Measurements from ENCODE around the gene PTPRD.

The PTPRD gene

DNA sequence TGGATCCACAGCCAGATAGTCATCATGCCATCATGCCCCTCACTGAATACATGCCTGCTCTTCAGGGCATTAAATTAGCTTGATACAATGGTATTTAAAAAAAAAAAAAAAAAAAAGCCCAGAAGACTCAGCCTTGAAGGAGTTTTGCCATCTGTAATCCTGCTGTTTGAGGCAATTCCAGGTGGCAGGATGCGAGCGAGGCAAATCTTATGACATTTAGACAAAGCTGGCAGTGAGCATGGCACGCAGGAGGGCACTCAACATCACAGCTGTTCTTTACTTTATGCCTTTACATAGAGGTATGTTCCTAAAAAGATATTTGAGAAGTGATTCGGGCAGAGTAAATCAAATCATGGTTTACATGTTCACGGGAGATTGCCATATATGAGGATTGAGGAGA lies 2121.2 kb downstream of the PTPRD start:
- no peaks in the 10 kb centered on the region for H3K4me1 ChIP-seq (ENCODE audit: control insufficient read depth in 1 of 2, insufficient read depth in 2 of 2, low read length in 2 of 2)
- H3K27ac ChIP-seq (ENCODE audit: low read depth, low read length), result no peak overlapping the region
- no peak overlapping the region for H3K4me3 ChIP-seq (ENCODE audit: low read depth in 1 of 2, low read length in 2 of 2)
- no peaks in the 10 kb centered on the region for H3K27me3 ChIP-seq (ENCODE audit: control insufficient read depth in 1 of 2, insufficient read depth in 2 of 2, low read length in 2 of 2)
- no peaks in the 10 kb centered on the region for H3K9me3 ChIP-seq (ENCODE audit: control insufficient read depth in 1 of 2, low read length in 2 of 2)
- H3K9ac ChIP-seq (ENCODE audit: low read depth in 1 of 2, low read length in 2 of 2), result no peak overlapping the region
- no peaks in the 10 kb centered on the region for H3K36me3 ChIP-seq (ENCODE audit: control insufficient read depth in 1 of 2, insufficient read depth in 2 of 2, low read length in 2 of 2)

DNA sequence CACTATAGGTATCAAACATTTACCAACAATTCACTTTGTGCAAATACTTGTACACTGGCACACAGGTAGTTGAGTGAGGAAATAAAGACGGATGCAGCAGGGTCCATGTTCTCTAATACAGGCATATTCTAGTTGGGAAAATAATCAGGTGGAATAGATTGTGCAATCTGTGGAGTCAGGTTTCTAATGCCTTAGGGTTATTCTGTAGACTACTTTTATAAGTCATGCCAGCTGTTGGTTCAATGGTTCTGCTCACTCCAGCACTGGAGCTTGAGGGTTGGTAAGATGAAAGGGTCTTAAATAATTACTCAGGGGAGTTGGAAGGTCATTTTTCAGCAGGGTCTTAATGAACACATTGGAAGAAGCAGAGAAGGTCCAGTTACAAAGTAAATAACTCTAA lies 2123.0 kb downstream of the PTPRD start:
- Histone ChIP-seq H3K36me3 (ENCODE audit: control insufficient read depth in 1 of 2, insufficient read depth in 2 of 2, low read length in 2 of 2) (no peaks in the 10 kb centered on the region), H3K27me3 (ENCODE audit: control insufficient read depth in 1 of 2, insufficient read depth in 2 of 2, low read length in 2 of 2) (no peaks in the 10 kb centered on the region), H3K4me1 (ENCODE audit: control insufficient read depth in 1 of 2, insufficient read depth in 2 of 2, low read length in 2 of 2) (no peaks in the 10 kb centered on the region), H3K9me3 (ENCODE audit: control insufficient read depth in 1 of 2, low read length in 2 of 2) (no peaks in the 10 kb centered on the region), H3K9ac (ENCODE audit: low read depth in 1 of 2, low read length in 2 of 2) (no peak overlapping the region), H3K4me3 (ENCODE audit: low read depth in 1 of 2, low read length in 2 of 2) (no peak overlapping the region), H3K27ac (ENCODE audit: low read depth, low read length) (no peak overlapping the region)

DNA sequence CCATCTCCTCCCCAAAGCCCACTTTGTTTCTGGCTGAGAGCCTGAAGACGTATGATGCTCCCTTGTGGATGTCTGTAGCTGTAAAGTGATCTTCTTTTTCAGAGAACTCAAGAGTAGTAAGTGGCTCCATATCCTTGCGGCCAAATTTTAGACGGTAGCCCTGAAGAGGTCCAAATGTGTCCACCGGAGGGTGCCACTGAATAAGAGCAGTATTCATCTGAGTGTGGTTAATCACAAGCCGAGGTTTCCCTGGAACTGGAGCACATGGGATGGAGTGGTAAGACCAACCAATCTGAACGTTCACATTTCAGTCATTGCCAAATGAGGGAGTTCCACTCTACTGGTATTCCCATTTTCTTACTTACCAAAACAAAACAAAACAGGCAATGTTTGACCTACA lies 2126.7 kb downstream of the PTPRD start:
- Histone ChIP-seq H3K27me3 (ENCODE audit: control insufficient read depth in 1 of 2, insufficient read depth in 2 of 2, low read length in 2 of 2) (no peaks in the 10 kb centered on the region), H3K4me1 (ENCODE audit: control insufficient read depth in 1 of 2, insufficient read depth in 2 of 2, low read length in 2 of 2) (no peaks in the 10 kb centered on the region), H3K27ac (ENCODE audit: low read depth, low read length) (no peak overlapping the region), H3K36me3 (ENCODE audit: control insufficient read depth in 1 of 2, insufficient read depth in 2 of 2, low read length in 2 of 2) (no peaks in the 10 kb centered on the region), H3K9me3 (ENCODE audit: control insufficient read depth in 1 of 2, low read length in 2 of 2) (no peaks in the 10 kb centered on the region), H3K4me3 (ENCODE audit: low read depth in 1 of 2, low read length in 2 of 2) (no peak overlapping the region), H3K9ac (ENCODE audit: low read depth in 1 of 2, low read length in 2 of 2) (no peak overlapping the region)

DNA sequence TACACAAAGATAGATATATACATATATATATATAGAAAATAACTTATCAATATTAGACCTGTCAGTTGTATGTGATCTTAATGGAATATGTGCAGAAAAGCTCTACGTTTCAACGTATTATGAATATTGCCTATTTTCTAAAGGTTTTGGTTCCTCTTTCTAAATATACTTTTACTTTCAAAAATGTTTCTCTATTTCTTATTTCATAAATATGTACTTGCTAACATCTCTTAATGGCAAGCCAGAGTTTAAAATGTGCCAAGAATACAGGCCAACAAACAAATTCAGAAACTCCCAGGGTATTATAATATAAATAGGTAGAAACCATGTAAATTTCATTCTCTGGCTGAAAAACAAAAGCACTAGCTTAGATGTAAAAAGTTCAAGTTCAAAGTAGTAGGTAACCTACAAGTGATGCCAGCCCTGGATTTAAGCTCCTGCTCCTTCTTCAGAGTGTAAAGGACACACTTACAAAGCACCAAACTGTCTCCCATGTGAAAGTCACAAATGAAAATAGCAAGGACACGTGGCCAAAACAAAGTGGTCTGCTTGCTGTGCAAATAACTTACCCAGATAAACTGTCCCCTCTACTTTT lies 2128.1 kb downstream of the PTPRD start:
- Histone ChIP-seq H3K9me3 (ENCODE audit: control insufficient read depth in 1 of 2, low read length in 2 of 2) (no peaks in the 10 kb centered on the region), H3K27ac (ENCODE audit: low read depth, low read length) (no peak overlapping the region), H3K9ac (ENCODE audit: low read depth in 1 of 2, low read length in 2 of 2) (no peak overlapping the region), H3K27me3 (ENCODE audit: control insufficient read depth in 1 of 2, insufficient read depth in 2 of 2, low read length in 2 of 2) (no peaks in the 10 kb centered on the region), H3K36me3 (ENCODE audit: control insufficient read depth in 1 of 2, insufficient read depth in 2 of 2, low read length in 2 of 2) (no peaks in the 10 kb centered on the region), H3K4me3 (ENCODE audit: low read depth in 1 of 2, low read length in 2 of 2) (no peak overlapping the region), H3K4me1 (ENCODE audit: control insufficient read depth in 1 of 2, insufficient read depth in 2 of 2, low read length in 2 of 2) (no peaks in the 10 kb centered on the region)

DNA sequence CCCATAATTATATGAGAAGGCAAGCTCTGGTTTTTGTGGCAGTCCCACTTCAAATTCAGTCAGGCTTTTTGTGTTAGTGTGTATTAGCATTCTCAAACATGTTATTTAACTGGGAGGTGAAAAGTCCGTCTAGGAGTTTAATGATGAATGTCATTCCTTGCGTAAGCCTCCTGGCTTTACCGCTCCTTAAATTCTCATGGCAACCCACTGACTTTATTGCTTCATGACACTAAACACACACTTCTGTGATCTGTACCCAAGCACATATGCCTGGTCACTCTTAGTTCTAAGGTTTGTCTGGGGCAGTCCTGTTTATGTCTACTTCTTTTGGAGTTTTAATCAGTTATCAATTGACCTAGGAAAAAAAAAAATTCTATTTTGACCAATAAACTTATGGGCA lies 2135.4 kb downstream of the PTPRD start:
- Histone ChIP-seq H3K27me3 (ENCODE audit: control insufficient read depth in 1 of 2, insufficient read depth in 2 of 2, low read length in 2 of 2) (no peaks in the 10 kb centered on the region), H3K27ac (ENCODE audit: low read depth, low read length) (no peak overlapping the region), H3K36me3 (ENCODE audit: control insufficient read depth in 1 of 2, insufficient read depth in 2 of 2, low read length in 2 of 2) (no peaks in the 10 kb centered on the region), H3K4me3 (ENCODE audit: low read depth in 1 of 2, low read length in 2 of 2) (no peak overlapping the region), H3K4me1 (ENCODE audit: control insufficient read depth in 1 of 2, insufficient read depth in 2 of 2, low read length in 2 of 2) (no peaks in the 10 kb centered on the region), H3K9ac (ENCODE audit: low read depth in 1 of 2, low read length in 2 of 2) (no peak overlapping the region), H3K9me3 (ENCODE audit: control insufficient read depth in 1 of 2, low read length in 2 of 2) (no peaks in the 10 kb centered on the region)

DNA sequence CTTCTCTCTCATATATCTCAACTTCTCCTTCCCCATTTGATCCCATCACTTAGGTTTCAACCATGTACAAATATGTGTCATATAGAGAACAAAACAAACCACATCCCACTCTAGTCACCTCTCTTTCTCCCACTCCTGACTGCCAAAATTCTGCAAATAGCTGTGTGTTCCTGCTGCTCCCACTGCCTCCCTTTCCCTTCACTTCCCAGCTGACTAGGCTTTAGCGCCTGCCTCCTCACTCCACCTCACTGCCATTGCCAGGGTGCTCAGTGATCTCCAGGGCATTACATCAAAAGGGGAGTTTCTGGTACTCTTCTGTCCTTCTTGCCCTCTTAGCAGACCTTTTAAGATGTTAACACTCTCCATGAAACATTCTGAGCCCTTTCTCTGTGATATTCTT lies 2137.9 kb downstream of the PTPRD start:
- H3K4me1 ChIP-seq (ENCODE audit: control insufficient read depth in 1 of 2, insufficient read depth in 2 of 2, low read length in 2 of 2), result no peaks in the 10 kb centered on the region
- H3K9me3 ChIP-seq (ENCODE audit: control insufficient read depth in 1 of 2, low read length in 2 of 2), result no peaks in the 10 kb centered on the region
- H3K27me3 ChIP-seq (ENCODE audit: control insufficient read depth in 1 of 2, insufficient read depth in 2 of 2, low read length in 2 of 2), result no peaks in the 10 kb centered on the region
- no peak overlapping the region for H3K9ac ChIP-seq (ENCODE audit: low read depth in 1 of 2, low read length in 2 of 2)
- H3K27ac ChIP-seq (ENCODE audit: low read depth, low read length), result no peak overlapping the region
- H3K4me3 ChIP-seq (ENCODE audit: low read depth in 1 of 2, low read length in 2 of 2), result no peak overlapping the region
- no peaks in the 10 kb centered on the region for H3K36me3 ChIP-seq (ENCODE audit: control insufficient read depth in 1 of 2, insufficient read depth in 2 of 2, low read length in 2 of 2)

DNA sequence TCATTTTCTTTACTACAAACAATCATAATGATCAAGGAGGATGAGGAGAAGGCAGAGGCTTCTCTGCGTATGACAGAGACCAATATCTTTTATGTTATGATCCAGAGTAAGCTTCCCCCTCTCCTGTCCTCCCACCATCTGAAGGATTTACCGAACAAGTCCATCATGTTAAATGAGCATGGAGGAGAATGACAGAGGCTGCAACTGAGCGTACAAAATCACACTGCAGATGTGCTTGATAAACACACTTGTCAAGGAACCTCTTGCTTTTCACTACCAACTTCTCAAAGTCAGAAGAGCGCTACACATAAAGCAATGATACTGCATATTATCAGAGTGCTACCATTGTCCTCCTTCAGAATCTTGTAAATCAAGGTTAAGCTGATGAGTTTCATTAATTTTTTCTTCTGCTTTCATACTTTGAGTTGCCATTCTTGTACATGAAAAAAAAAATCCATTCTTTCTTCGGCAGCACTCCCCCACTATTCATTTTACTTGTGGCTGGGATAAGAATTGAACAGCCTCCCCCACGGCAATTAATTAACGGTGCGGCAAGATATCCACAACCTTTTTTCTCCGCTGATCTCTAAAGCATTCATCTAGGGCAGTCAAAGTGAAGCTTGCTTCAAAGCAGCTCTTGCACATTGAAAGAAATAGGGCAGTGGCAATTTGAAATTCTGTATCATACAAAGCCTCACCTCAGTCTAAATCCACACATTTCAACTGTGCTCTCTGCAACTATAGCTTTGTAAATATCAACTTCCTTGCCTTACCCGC lies 2139.4 kb downstream of the PTPRD start:
- Histone ChIP-seq H3K27me3 (ENCODE audit: control insufficient read depth in 1 of 2, insufficient read depth in 2 of 2, low read length in 2 of 2) (no peaks in the 10 kb centered on the region), H3K4me3 (ENCODE audit: low read depth in 1 of 2, low read length in 2 of 2) (no peak overlapping the region), H3K27ac (ENCODE audit: low read depth, low read length) (no peak overlapping the region)

DNA sequence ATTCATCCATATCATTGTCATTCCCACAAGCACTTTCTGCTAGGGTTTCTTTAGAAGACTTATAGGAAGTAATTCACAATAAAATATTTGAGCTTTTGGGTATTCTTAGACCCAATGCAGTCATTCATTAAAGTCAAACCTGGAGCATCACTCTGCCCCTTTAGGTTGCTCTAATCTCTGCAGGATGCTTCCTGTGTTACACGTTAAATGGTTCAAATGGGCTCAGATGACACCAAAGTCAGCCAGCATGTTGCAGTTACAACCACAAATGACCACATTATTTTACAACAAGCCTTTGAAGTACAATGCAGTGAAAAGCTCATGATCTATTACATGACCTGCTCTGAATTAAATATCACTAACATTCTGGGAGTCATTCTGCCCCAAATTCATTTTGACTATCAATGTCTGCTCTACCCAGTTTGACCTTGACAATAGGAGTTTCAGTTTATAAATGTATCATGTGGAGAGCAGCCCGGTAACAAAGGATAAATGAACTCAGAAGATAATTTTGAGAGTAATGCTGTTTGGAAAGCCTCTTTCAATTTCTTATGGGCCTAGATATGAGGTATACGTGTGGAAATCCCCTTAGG lies 2144.7 kb downstream of the PTPRD start:
- Histone ChIP-seq H3K36me3 (ENCODE audit: control insufficient read depth in 1 of 2, insufficient read depth in 2 of 2, low read length in 2 of 2) (no peaks in the 10 kb centered on the region), H3K9ac (ENCODE audit: low read depth in 1 of 2, low read length in 2 of 2) (no peak overlapping the region), H3K4me1 (ENCODE audit: control insufficient read depth in 1 of 2, insufficient read depth in 2 of 2, low read length in 2 of 2) (no peaks in the 10 kb centered on the region), H3K27me3 (ENCODE audit: control insufficient read depth in 1 of 2, insufficient read depth in 2 of 2, low read length in 2 of 2) (no peaks in the 10 kb centered on the region), H3K4me3 (ENCODE audit: low read depth in 1 of 2, low read length in 2 of 2) (no peak overlapping the region), H3K27ac (ENCODE audit: low read depth, low read length) (no peak overlapping the region), H3K9me3 (ENCODE audit: control insufficient read depth in 1 of 2, low read length in 2 of 2) (no peaks in the 10 kb centered on the region)

More for the DNA sequence above, 2139.4 kb downstream of the PTPRD start:
- no peaks in the 10 kb centered on the region for H3K9me3 ChIP-seq (ENCODE audit: control insufficient read depth in 1 of 2, low read length in 2 of 2)
- no peaks in the 10 kb centered on the region for H3K36me3 ChIP-seq (ENCODE audit: control insufficient read depth in 1 of 2, insufficient read depth in 2 of 2, low read length in 2 of 2)
- no peaks in the 10 kb centered on the region for H3K4me1 ChIP-seq (ENCODE audit: control insufficient read depth in 1 of 2, insufficient read depth in 2 of 2, low read length in 2 of 2)
- H3K9ac ChIP-seq (ENCODE audit: low read depth in 1 of 2, low read length in 2 of 2), result no peak overlapping the region

DNA sequence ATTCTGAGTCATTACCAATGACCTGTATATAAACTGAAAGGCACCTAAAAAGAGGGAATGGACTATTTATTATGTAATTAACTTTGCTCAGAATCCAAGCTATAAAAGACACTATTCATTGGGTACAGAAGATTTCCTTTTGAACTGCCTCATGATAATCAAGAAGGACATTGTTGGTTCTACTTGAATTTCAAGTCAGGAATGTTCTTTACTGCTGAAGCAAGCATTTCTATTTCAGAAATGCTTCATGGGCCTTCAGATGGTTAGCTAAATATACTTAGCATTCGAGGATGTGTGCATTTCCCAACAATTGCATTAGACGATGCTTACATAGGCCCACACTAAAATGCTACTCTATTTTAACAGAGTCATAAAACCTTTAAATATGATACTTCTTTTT lies 2155.0 kb downstream of the PTPRD start:
- Histone ChIP-seq H3K9me3 (ENCODE audit: control insufficient read depth in 1 of 2, low read length in 2 of 2) (no peaks in the 10 kb centered on the region), H3K27ac (ENCODE audit: low read depth, low read length) (no peak overlapping the region), H3K4me1 (ENCODE audit: control insufficient read depth in 1 of 2, insufficient read depth in 2 of 2, low read length in 2 of 2) (no peaks in the 10 kb centered on the region), H3K9ac (ENCODE audit: low read depth in 1 of 2, low read length in 2 of 2) (no peak overlapping the region), H3K36me3 (ENCODE audit: control insufficient read depth in 1 of 2, insufficient read depth in 2 of 2, low read length in 2 of 2) (no peaks in the 10 kb centered on the region), H3K27me3 (ENCODE audit: control insufficient read depth in 1 of 2, insufficient read depth in 2 of 2, low read length in 2 of 2) (no peaks in the 10 kb centered on the region), H3K4me3 (ENCODE audit: low read depth in 1 of 2, low read length in 2 of 2) (no peak overlapping the region)

DNA sequence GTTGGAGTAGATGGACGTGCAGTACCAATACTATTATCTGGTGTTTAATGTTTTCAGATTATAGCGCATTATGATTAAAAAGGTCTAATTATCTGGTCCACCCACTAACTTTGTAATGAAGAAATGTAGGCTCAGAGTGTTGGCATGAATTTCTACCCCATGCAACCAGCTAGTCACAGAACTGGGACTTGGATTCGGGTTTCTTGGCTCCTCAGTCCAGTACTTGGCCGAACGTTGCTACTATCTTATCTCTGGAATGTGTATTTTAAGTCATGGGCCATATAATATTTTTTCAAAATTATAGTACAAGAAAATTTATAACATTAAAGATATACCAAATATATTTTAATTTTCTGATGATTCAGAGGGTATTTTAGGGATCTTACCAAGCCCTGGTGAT lies 2155.7 kb downstream of the PTPRD start:
- no peak overlapping the region for H3K4me3 ChIP-seq (ENCODE audit: low read depth in 1 of 2, low read length in 2 of 2)
- no peak overlapping the region for H3K27ac ChIP-seq (ENCODE audit: low read depth, low read length)
- no peaks in the 10 kb centered on the region for H3K27me3 ChIP-seq (ENCODE audit: control insufficient read depth in 1 of 2, insufficient read depth in 2 of 2, low read length in 2 of 2)
- no peak overlapping the region for H3K9ac ChIP-seq (ENCODE audit: low read depth in 1 of 2, low read length in 2 of 2)
- H3K4me1 ChIP-seq (ENCODE audit: control insufficient read depth in 1 of 2, insufficient read depth in 2 of 2, low read length in 2 of 2), result no peaks in the 10 kb centered on the region
- H3K36me3 ChIP-seq (ENCODE audit: control insufficient read depth in 1 of 2, insufficient read depth in 2 of 2, low read length in 2 of 2), result no peaks in the 10 kb centered on the region
- no peaks in the 10 kb centered on the region for H3K9me3 ChIP-seq (ENCODE audit: control insufficient read depth in 1 of 2, low read length in 2 of 2)
